ENCODE measurements around the gene DUSP2.

DUSP2 gene

DNA sequence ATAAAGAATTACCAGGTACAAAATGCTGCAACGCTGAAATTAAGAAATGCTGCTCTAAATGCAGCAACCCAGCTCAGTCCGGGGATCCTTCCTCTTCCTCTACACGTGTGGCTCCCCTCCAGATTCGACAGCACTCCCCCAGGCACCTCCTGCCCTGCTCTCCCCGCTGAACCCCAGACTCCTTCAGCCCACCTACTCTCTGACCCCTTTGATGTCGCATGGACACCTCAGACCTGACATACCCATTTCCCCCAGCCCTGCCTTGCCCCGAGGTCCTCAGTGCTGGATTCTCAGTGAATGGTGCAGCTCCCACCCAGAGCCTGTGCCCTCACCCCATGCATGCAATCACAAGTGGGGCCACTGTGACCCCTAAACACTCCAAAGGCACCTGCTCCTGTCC, 24.2 kb downstream of the DUSP2 start:
- no peak for DNase-seq
- H3K27me3 ChIP-seq (ENCODE audit: insufficient read depth, low read depth, severe bottlenecking): peaks cover 6% of the 10 kb centered on the region
- TF ChIP-seq, protein P1, sequence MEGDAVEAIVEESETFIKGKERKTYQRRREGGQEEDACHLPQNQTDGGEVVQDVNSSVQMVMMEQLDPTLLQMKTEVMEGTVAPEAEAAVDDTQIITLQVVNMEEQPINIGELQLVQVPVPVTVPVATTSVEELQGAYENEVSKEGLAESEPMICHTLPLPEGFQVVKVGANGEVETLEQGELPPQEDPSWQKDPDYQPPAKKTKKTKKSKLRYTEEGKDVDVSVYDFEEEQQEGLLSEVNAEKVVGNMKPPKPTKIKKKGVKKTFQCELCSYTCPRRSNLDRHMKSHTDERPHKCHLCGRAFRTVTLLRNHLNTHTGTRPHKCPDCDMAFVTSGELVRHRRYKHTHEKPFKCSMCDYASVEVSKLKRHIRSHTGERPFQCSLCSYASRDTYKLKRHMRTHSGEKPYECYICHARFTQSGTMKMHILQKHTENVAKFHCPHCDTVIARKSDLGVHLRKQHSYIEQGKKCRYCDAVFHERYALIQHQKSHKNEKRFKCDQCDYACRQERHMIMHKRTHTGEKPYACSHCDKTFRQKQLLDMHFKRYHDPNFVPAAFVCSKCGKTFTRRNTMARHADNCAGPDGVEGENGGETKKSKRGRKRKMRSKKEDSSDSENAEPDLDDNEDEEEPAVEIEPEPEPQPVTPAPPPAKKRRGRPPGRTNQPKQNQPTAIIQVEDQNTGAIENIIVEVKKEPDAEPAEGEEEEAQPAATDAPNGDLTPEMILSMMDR (IDR thresholded peaks at IDR 0.05; ENCODE audit: low read depth, low read length): no peak
- H3K27ac ChIP-seq: no peak overlapping the region
- H3K9me3 ChIP-seq (ENCODE audit: severe bottlenecking): no peaks in the 10 kb centered on the region
- H3K4me3 ChIP-seq (ENCODE audit: low read depth, low read length): no peak overlapping the region
- H3K36me3 ChIP-seq: no peaks in the 10 kb centered on the region

DNA sequence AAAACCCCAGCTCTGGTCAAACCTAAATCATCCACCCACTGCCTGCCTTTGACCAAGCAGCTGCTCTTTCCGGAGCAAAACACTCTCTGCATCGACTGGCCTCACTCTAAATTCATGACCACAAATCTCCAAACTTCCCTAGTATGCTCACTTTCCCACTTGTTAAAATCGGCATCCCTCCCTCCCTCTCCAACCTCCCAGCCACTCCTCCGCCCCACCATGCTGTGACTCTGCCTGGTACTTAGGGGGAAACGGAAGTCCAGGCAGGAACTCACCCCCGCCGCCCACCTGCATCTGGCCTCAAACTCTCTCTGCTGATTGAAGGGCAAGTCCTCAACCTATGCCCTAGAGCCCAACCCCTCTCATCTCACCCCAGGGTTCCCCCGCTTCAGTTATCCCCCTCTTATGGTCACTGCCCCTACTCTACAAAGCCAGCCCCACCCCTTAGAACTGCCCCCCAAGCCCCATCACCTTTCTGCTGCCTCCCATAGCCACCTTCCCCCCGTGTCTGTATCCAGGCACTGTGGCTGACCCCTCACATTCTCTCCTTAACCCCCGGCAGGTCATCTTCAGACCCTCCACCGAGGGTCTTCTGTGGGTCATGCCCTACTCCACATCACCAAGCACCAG, 25.0 kb downstream of the DUSP2 start:
- H3K36me3 ChIP-seq: no peaks in the 10 kb centered on the region
- H3K9me3 ChIP-seq (ENCODE audit: severe bottlenecking): no peaks in the 10 kb centered on the region
- no peak overlapping the region for H3K27ac ChIP-seq
- H3K4me3 ChIP-seq (ENCODE audit: low read depth, low read length): no peak overlapping the region
- no peak for DNase-seq
- TF ChIP-seq, protein P1 (IDR thresholded peaks at IDR 0.05; ENCODE audit: low read depth, low read length): no peak
- H3K27me3 ChIP-seq (ENCODE audit: insufficient read depth, low read depth, severe bottlenecking): peaks cover 6% of the 10 kb centered on the region

GRCh38 chr2:96119389-96119751, 25.9 kb downstream of the DUSP2 start:
- Histone ChIP-seq H3K27ac (no peak overlapping the region), H3K27me3 (ENCODE audit: insufficient read depth, low read depth, severe bottlenecking) (peaks cover 6% of the 10 kb centered on the region), H3K36me3 (no peaks in the 10 kb centered on the region), H3K9me3 (ENCODE audit: severe bottlenecking) (no peaks in the 10 kb centered on the region), H3K4me3 (ENCODE audit: low read depth, low read length) (no peak overlapping the region)
- TF ChIP-seq, protein P1 (IDR thresholded peaks at IDR 0.05; ENCODE audit: low read depth, low read length): no peak
- DNase-seq: no peak

GRCh38 chr2:96118698-96119388, 26.4 kb downstream of the DUSP2 start:
- DNase-seq: no peak
- TF ChIP-seq, protein P1 (IDR thresholded peaks at IDR 0.05; ENCODE audit: low read depth, low read length): no peak
- no peaks in the 10 kb centered on the region for H3K9me3 ChIP-seq (ENCODE audit: severe bottlenecking)
- H3K27ac ChIP-seq: no peak overlapping the region
- H3K27me3 ChIP-seq (ENCODE audit: insufficient read depth, low read depth, severe bottlenecking): peaks cover 6% of the 10 kb centered on the region
- no peak overlapping the region for H3K4me3 ChIP-seq (ENCODE audit: low read depth, low read length)
- H3K36me3 ChIP-seq: no peaks in the 10 kb centered on the region

- TF ChIP-seq, protein P1 (IDR thresholded peaks at IDR 0.05; ENCODE audit: low read depth, low read length): peak; percentile 66
- Histone ChIP-seq H3K36me3 (no peaks in the 10 kb centered on the region), H3K4me3 (ENCODE audit: low read depth, low read length) (no peak overlapping the region), H3K9me3 (ENCODE audit: severe bottlenecking) (no peaks in the 10 kb centered on the region), H3K27ac (no peak overlapping the region), H3K27me3 (ENCODE audit: insufficient read depth, low read depth, severe bottlenecking) (peaks cover 6% of the 10 kb centered on the region)
- peak; percentile 55 for DNase-seq
Measured at GRCh38 chr2:96117701-96118588, 27.3 kb downstream of the DUSP2 start.
